Measurements from ENCODE around the gene GRIPAP1.

Gene GRIPAP1

GRCh38 chrX:48924270-48924669, 77.8 kb downstream of the GRIPAP1 start:
- DNase-seq (ENCODE audit: extremely low read depth, insufficient read length), result no peak
- Histone ChIP-seq H3K4me3 (replicated peaks; ENCODE audit: low read depth, low read length) (no peak overlapping the region), H3K36me3 (ENCODE audit: control insufficient read depth, insufficient read depth, low read length) (peaks cover 4% of the 10 kb centered on the region), H3K27me3 (replicated peaks; ENCODE audit: control insufficient read depth, insufficient read depth, low read length) (no peaks in the 10 kb centered on the region)
- no peak for TF ChIP-seq CTCF (IDR thresholded peaks at IDR 0.05; ENCODE audit: insufficient read depth, low read length, poor library complexity, severe bottlenecking)

- Histone ChIP-seq H3K36me3 (ENCODE audit: control insufficient read depth, insufficient read depth, low read length) (peaks cover 4% of the 10 kb centered on the region), H3K4me3 (replicated peaks; ENCODE audit: low read depth, low read length) (no peak overlapping the region), H3K27me3 (replicated peaks; ENCODE audit: control insufficient read depth, insufficient read depth, low read length) (no peaks in the 10 kb centered on the region)
- DNase-seq (ENCODE audit: extremely low read depth, insufficient read length), result no peak
- no peak for TF ChIP-seq CTCF (IDR thresholded peaks at IDR 0.05; ENCODE audit: insufficient read depth, low read length, poor library complexity, severe bottlenecking)
Observed at GRCh38 chrX:48923771-48924170, 78.3 kb downstream of the GRIPAP1 start.
